Activated CD8-positive, alpha-beta memory T cell treated with anti-CD3 and anti-CD28 coated beads for 36 hours (primary cell): ENCODE data around the gene SNIP1. TPM values are rescaled to one million over a fixed set of nuclear protein-coding genes. Genes with fewer than 3 reads are reported as not detected.
"Not testable (repeated sequence)": the region's sequence is repeated elsewhere in the genome, so short reads cannot be mapped to it uniquely, and the experiment has no call there.

ENCODE experiments used
- CTCF ChIA-PET: fragments of 350-600 bp; sonication (Branson Sonifier 250); formaldehyde crosslinking; loops from one replicate; lab custom pipeline; 2021; ENCODE audit warnings: antibody characterized with exemption; lab: Charles Lee
- POLR2A ChIA-PET: fragments of 350-600 bp; sonication (Branson Sonifier 250); formaldehyde crosslinking; loops from one replicate; lab custom pipeline; 2021; ENCODE audit warnings: antibody characterized with exemption; lab: Charles Lee
- total RNA-seq, 2 experiments: library from RNA; stranded (reverse); gene quantifications; one replicate each; pipeline ENCODE4 v1.2.3, GENCODE V29; 2021

SNIP1 gene
- total RNA-seq, 2 experiments from 2014 or later: 22.2 to 23.0 TPM

- POLR2A ChIA-PET: interaction anchor here (0.8 to 1.6 kb wide), 3 partner anchors 44 to 171 kb away, joined by 3 to 8 read pairs (median 5); partner anchors contain the start of gene ZC3H12A
- CTCF ChIA-PET: no interaction called here
Measured at GRCh38 chr1:37519613-37520012, 34.5 kb downstream of the SNIP1 start.

- POLR2A ChIA-PET: interaction anchor here (0.8 to 1.6 kb wide), 4 partner anchors 32 to 171 kb away, joined by 3 to 8 read pairs (median 4); partner anchors contain the start of gene ZC3H12A
- CTCF ChIA-PET: not testable (repeated sequence)
Measured at GRCh38 chr1:37518929-37519328, 35.2 kb downstream of the SNIP1 start.

GRCh38 chr1:37518241-37518640, 35.9 kb downstream of the SNIP1 start:
- CTCF ChIA-PET: not testable (repeated sequence)
- POLR2A ChIA-PET: interaction anchor here (1.3 kb wide), 1 partner anchor 43 kb away, joined by 8 read pairs; the partner anchor contains the start of gene ZC3H12A

GRCh38 chr1:37517569-37517968, 36.5 kb downstream of the SNIP1 start:
- ChIA-PET POLR2A (no interaction called here), CTCF (no interaction called here)

GRCh38 chr1:37515185-37516034, 38.7 kb downstream of the SNIP1 start:
- ChIA-PET POLR2A (interaction anchor here (0.5 to 1.7 kb wide), 5 partner anchors 28 to 42 kb away, joined by 5 to 9 read pairs (median 5); no protein-coding TSS in a partner anchor), CTCF (interaction anchor here (1.0 to 1.9 kb wide), 2 partner anchors 40 to 57 kb away, joined by 3 to 7 read pairs; no protein-coding TSS in a partner anchor)

- POLR2A ChIA-PET: interaction anchor here (0.5 to 1.7 kb wide), 8 partner anchors 10 to 41 kb away, joined by 3 to 9 read pairs (median 5); no protein-coding TSS in a partner anchor
- CTCF ChIA-PET: interaction anchor here (0.6 to 1.9 kb wide), 8 partner anchors 18 to 683 kb away, joined by 3 to 7 read pairs (median 3); no protein-coding TSS in a partner anchor
Measured at GRCh38 chr1:37514350-37515184, 39.5 kb downstream of the SNIP1 start, which contains the start of gene MEAF6. TSS of gene MEAF6 (minus strand) at chr1:37514766. CDS start at chr1:37514746, 20 bp downstream.

- POLR2A ChIA-PET: interaction anchor here (0.6 to 1.7 kb wide), 6 partner anchors 11 to 40 kb away, joined by 3 to 9 read pairs (median 4); no protein-coding TSS in a partner anchor
- CTCF ChIA-PET: interaction anchor here (0.6 to 1.9 kb wide), 7 partner anchors 17 to 682 kb away, joined by 3 to 7 read pairs (median 3); no protein-coding TSS in a partner anchor
Measured at GRCh38 chr1:37513795-37514349, 40.2 kb downstream of the SNIP1 start.

- POLR2A ChIA-PET: no interaction called here
- CTCF ChIA-PET: interaction anchor here (1.6 kb wide), 1 partner anchor 22 kb away, joined by 5 read pairs; no protein-coding TSS in a partner anchor
Measured at GRCh38 chr1:37509181-37509580, 44.9 kb downstream of the SNIP1 start.

- CTCF ChIA-PET: interaction anchor here (0.6 kb wide), 1 partner anchor 353 kb away, joined by 3 read pairs; no protein-coding TSS in a partner anchor
- POLR2A ChIA-PET: interaction anchor here (0.6 to 0.7 kb wide), 2 partner anchors 18 to 70 kb away, joined by 3 to 4 read pairs; no protein-coding TSS in a partner anchor
Measured at GRCh38 chr1:37506740-37507139, 47.4 kb downstream of the SNIP1 start.

GRCh38 chr1:37502791-37503190, 51.3 kb downstream of the SNIP1 start:
- ChIA-PET CTCF (interaction anchor here (0.7 to 2.0 kb wide), 4 partner anchors 15 to 179 kb away, joined by 3 to 6 read pairs (median 4); no protein-coding TSS in a partner anchor), POLR2A (interaction anchor here (0.6 to 0.7 kb wide), 2 partner anchors 16 to 18 kb away, joined by 3 to 8 read pairs; no protein-coding TSS in a partner anchor)

GRCh38 chr1:37502104-37502503, 52.0 kb downstream of the SNIP1 start:
- ChIA-PET POLR2A (interaction anchor here (0.6 kb wide), 1 partner anchor 523 kb away, joined by 6 read pairs; no protein-coding TSS in a partner anchor), CTCF (interaction anchor here (1.1 to 2.0 kb wide), 2 partner anchors 15 to 52 kb away, joined by 3 to 6 read pairs; no protein-coding TSS in a partner anchor)

GRCh38 chr1:37501661-37502060, 52.4 kb downstream of the SNIP1 start:
- CTCF ChIA-PET: interaction anchor here (1.1 kb wide), 1 partner anchor 51 kb away, joined by 3 read pairs; no protein-coding TSS in a partner anchor
- POLR2A ChIA-PET: no interaction called here

- ChIA-PET CTCF (interaction anchor here (2.6 kb wide), 1 partner anchor 11 kb away, joined by 9 read pairs; no protein-coding TSS in a partner anchor), POLR2A (interaction anchor here (0.9 kb wide), 1 partner anchor 15 kb away, joined by 3 read pairs; the partner anchor contains the start of gene MEAF6)
Measured at GRCh38 chr1:37498872-37499617, 55.0 kb downstream of the SNIP1 start.

GRCh38 chr1:37497832-37498231, 56.3 kb downstream of the SNIP1 start:
- POLR2A ChIA-PET: no interaction called here

GRCh38 chr1:37495875-37496274, 58.2 kb downstream of the SNIP1 start:
- POLR2A ChIA-PET: no interaction called here
- CTCF ChIA-PET: interaction anchor here (1.3 to 3.3 kb wide), 3 partner anchors 9 to 41 kb away, joined by 3 to 11 read pairs (median 9); no protein-coding TSS in a partner anchor

More at GRCh38 chr1:37497832-37498231, 56.3 kb downstream of the SNIP1 start:
- CTCF ChIA-PET: interaction anchor here (3.3 kb wide), 1 partner anchor 11 kb away, joined by 11 read pairs; no protein-coding TSS in a partner anchor

GRCh38 chr1:37493336-37494098, 60.6 kb downstream of the SNIP1 start:
- POLR2A ChIA-PET: no interaction called here
- CTCF ChIA-PET: interaction anchor here (0.8 to 0.9 kb wide), 2 partner anchors 12 to 18 kb away, joined by 3 read pairs; no protein-coding TSS in a partner anchor
